Measurements from ENCODE around the gene RGL2. TPM values are rescaled to one million over a fixed set of nuclear protein-coding genes. Genes with fewer than 3 reads are reported as not detected.

The RGL2 gene
- total and polyA plus RNA-seq, 2 of the 13 experiments (the other 11 are each of a cell fraction or from before 2014, with no cell fraction given) = 22.9 to 47.4 TPM

Small RNA genes lying within 50 kb of the gene (microRNA-seq; reads per million reads assigned to microRNA genes)
- gene MIR6834 (not detected), gene MIR6873 (not detected)

Other genes with a start within 250 kb of the RGL2 start
- not detected in 2 replicates for gene HLA-DPA1, start 225.3 kb downstream of the RGL2 start, total RNA-seq (2016; rRNA removed; fragmentation: Illumina TruSeq; extraction: Trizol)
- gene HLA-DPA1, start 225.3 kb downstream of the RGL2 start, polyA plus RNA-seq (2011; rRNA removed) = not detected in 2 replicates
- gene HLA-DPB1, start 223.0 kb downstream of the RGL2 start, total RNA-seq (2016; rRNA removed; fragmentation: Illumina TruSeq; extraction: Trizol) = not detected in 2 replicates
- gene HLA-DPB1, start 223.0 kb downstream of the RGL2 start, polyA plus RNA-seq (2011; rRNA removed) = not detected in 2 replicates
- 0.29 and 0.55 TPM in 2 replicates for gene COL11A2, start 106.5 kb downstream of the RGL2 start, total RNA-seq (2016; rRNA removed; fragmentation: Illumina TruSeq; extraction: Trizol)
- 0.55 and 0.73 TPM in 2 replicates for gene COL11A2, start 106.5 kb downstream of the RGL2 start, polyA plus RNA-seq (2011; rRNA removed)
- gene RXRB, start 98.3 kb downstream of the RGL2 start, total RNA-seq (2016; rRNA removed; fragmentation: Illumina TruSeq; extraction: Trizol) = 21.2 and 26.7 TPM in 2 replicates
- 55.7 and 62.8 TPM in 2 replicates for gene RXRB, start 98.3 kb downstream of the RGL2 start, polyA plus RNA-seq (2011; rRNA removed)
- 127 and 229 TPM in 2 replicates for gene SLC39A7, start 98.1 kb downstream of the RGL2 start, total RNA-seq (2016; rRNA removed; fragmentation: Illumina TruSeq; extraction: Trizol)
- 142 and 181 TPM in 2 replicates for gene SLC39A7, start 98.1 kb downstream of the RGL2 start, polyA plus RNA-seq (2011; rRNA removed)
- gene HSD17B8, start 94.3 kb downstream of the RGL2 start, total RNA-seq (2016; rRNA removed; fragmentation: Illumina TruSeq; extraction: Trizol) = 12.6 and 13.5 TPM in 2 replicates
- gene HSD17B8, start 94.3 kb downstream of the RGL2 start, polyA plus RNA-seq (2011; rRNA removed) = 20.1 and 21.6 TPM in 2 replicates
- gene RING1, start 90.4 kb downstream of the RGL2 start, total RNA-seq (2016; rRNA removed; fragmentation: Illumina TruSeq; extraction: Trizol) = 19.8 and 23.9 TPM in 2 replicates
- gene RING1, start 90.4 kb downstream of the RGL2 start, polyA plus RNA-seq (2011; rRNA removed) = 33.6 and 42.9 TPM in 2 replicates
- gene VPS52, start 27.1 kb downstream of the RGL2 start, total RNA-seq (2016; rRNA removed; fragmentation: Illumina TruSeq; extraction: Trizol) = 40.2 and 48.9 TPM in 2 replicates
- gene VPS52, start 27.1 kb downstream of the RGL2 start, polyA plus RNA-seq (2011; rRNA removed) = 85.5 and 87.0 TPM in 2 replicates
- 3,896 and 4,448 TPM in 2 replicates for gene RPS18, start 26.9 kb downstream of the RGL2 start, total RNA-seq (2016; rRNA removed; fragmentation: Illumina TruSeq; extraction: Trizol)
- gene RPS18, start 26.9 kb downstream of the RGL2 start, polyA plus RNA-seq (2011; rRNA removed) = 5,415 and 5,806 TPM in 2 replicates
- 0.27 TPM in 1 of 2 replicates, not detected in the other for gene B3GALT4, start 21.8 kb downstream of the RGL2 start, total RNA-seq (2016; rRNA removed; fragmentation: Illumina TruSeq; extraction: Trizol)
- 0.04 TPM in 1 of 2 replicates, not detected in the other for gene B3GALT4, start 21.8 kb downstream of the RGL2 start, polyA plus RNA-seq (2011; rRNA removed)
- 99.9 and 105 TPM in 2 replicates for gene WDR46, start 9.7 kb downstream of the RGL2 start, total RNA-seq (2016; rRNA removed; fragmentation: Illumina TruSeq; extraction: Trizol)
- 47.4 and 54.6 TPM in 2 replicates for gene WDR46, start 9.7 kb downstream of the RGL2 start, polyA plus RNA-seq (2011; rRNA removed)
- 87.0 and 118 TPM in 2 replicates for gene PFDN6, start 9.3 kb downstream of the RGL2 start, total RNA-seq (2016; rRNA removed; fragmentation: Illumina TruSeq; extraction: Trizol)
- gene PFDN6, start 9.3 kb downstream of the RGL2 start, polyA plus RNA-seq (2011; rRNA removed) = 75.5 and 92.2 TPM in 2 replicates
- gene TAPBP, start 15.1 kb upstream of the RGL2 start, total RNA-seq (2016; rRNA removed; fragmentation: Illumina TruSeq; extraction: Trizol) = 16.4 and 32.3 TPM in 2 replicates
- 27.4 and 34.1 TPM in 2 replicates for gene TAPBP, start 15.1 kb upstream of the RGL2 start, polyA plus RNA-seq (2011; rRNA removed)
- 6.6 and 8.0 TPM in 2 replicates for gene ZBTB22, start 18.8 kb upstream of the RGL2 start, total RNA-seq (2016; rRNA removed; fragmentation: Illumina TruSeq; extraction: Trizol)
- 10.6 and 13.4 TPM in 2 replicates for gene ZBTB22, start 18.8 kb upstream of the RGL2 start, polyA plus RNA-seq (2011; rRNA removed)
- 48.9 and 49.4 TPM in 2 replicates for gene DAXX, start 24.0 kb upstream of the RGL2 start, total RNA-seq (2016; rRNA removed; fragmentation: Illumina TruSeq; extraction: Trizol)
- 21.5 and 21.8 TPM in 2 replicates for gene DAXX, start 24.0 kb upstream of the RGL2 start, polyA plus RNA-seq (2011; rRNA removed)
- 45.5 and 47.6 TPM in 2 replicates for gene KIFC1, start 92.9 kb upstream of the RGL2 start, total RNA-seq (2016; rRNA removed; fragmentation: Illumina TruSeq; extraction: Trizol)
- 20.4 and 25.0 TPM in 2 replicates for gene KIFC1, start 92.9 kb upstream of the RGL2 start, polyA plus RNA-seq (2011; rRNA removed)
- 14.3 and 25.4 TPM in 2 replicates for gene PHF1, start 112.1 kb upstream of the RGL2 start, total RNA-seq (2016; rRNA removed; fragmentation: Illumina TruSeq; extraction: Trizol)
- gene PHF1, start 112.1 kb upstream of the RGL2 start, polyA plus RNA-seq (2011; rRNA removed) = 61.9 and 77.2 TPM in 2 replicates
- gene CUTA, start 119.2 kb upstream of the RGL2 start, total RNA-seq (2016; rRNA removed; fragmentation: Illumina TruSeq; extraction: Trizol) = 106 and 180 TPM in 2 replicates
- gene CUTA, start 119.2 kb upstream of the RGL2 start, polyA plus RNA-seq (2011; rRNA removed) = 169 and 170 TPM in 2 replicates
- gene SYNGAP1, start 121.1 kb upstream of the RGL2 start, total RNA-seq (2016; rRNA removed; fragmentation: Illumina TruSeq; extraction: Trizol) = 0.41 and 0.75 TPM in 2 replicates
- gene SYNGAP1, start 121.1 kb upstream of the RGL2 start, polyA plus RNA-seq (2011; rRNA removed) = 1.1 and 1.9 TPM in 2 replicates
- 9.2 and 11.5 TPM in 2 replicates for gene ZBTB9, start 155.6 kb upstream of the RGL2 start, total RNA-seq (2016; rRNA removed; fragmentation: Illumina TruSeq; extraction: Trizol)
- 5.3 and 7.1 TPM in 2 replicates for gene ZBTB9, start 155.6 kb upstream of the RGL2 start, polyA plus RNA-seq (2011; rRNA removed)

Measured in HepG2 (cell line).